Activated CD8-positive, alpha-beta T cell treated with anti-CD3 and anti-CD28 coated beads, Interleukin-2, amount 10 ng/mL, durations not matched to agents 7 days and 5 days (primary cell): ENCODE data around the gene TGFBR2. TPM values are rescaled to one million over a fixed set of nuclear protein-coding genes. Genes with fewer than 3 reads are reported as not detected.

Source experiments
- ATAC-seq: fragments of 150-1000 bp; cut with Tn5 transposase; one replicate; pipeline ENCODE4 v1.10.0; 2021; ENCODE audit warnings: moderate library complexity
- CTCF ChIA-PET: fragments of 350-600 bp; sonication (Branson Sonifier 250); formaldehyde crosslinking; loops from one replicate; lab custom pipeline; 2021; ENCODE audit warnings: antibody characterized with exemption; lab: Charles Lee
- POLR2A ChIA-PET: fragments of 350-600 bp; sonication (Branson Sonifier 250); formaldehyde crosslinking; loops from one replicate; lab custom pipeline; 2021; ENCODE audit warnings: antibody characterized with exemption; lab: Charles Lee
- DNase-seq: peaks from one replicate; pipeline ENCODE4 v3.0.0-alpha.2; 2020
- H3K27ac Mint-ChIP-seq: one replicate; pipeline ENCODE4 v1.8.0; 2021; ENCODE audit warnings: mild to moderate bottlenecking, mixed read lengths
- H3K27me3 Mint-ChIP-seq: one replicate; pipeline ENCODE4 v1.8.0; 2021; ENCODE audit warnings: low read depth, mixed read lengths
- H3K36me3 Mint-ChIP-seq: one replicate; pipeline ENCODE4 v1.8.0; 2021; ENCODE audit warnings: low read depth, mixed read lengths
- H3K4me1 Mint-ChIP-seq: one replicate; pipeline ENCODE4 v1.8.0; 2021; ENCODE audit warnings: low read depth, mixed read lengths
- H3K4me3 Mint-ChIP-seq: one replicate; pipeline ENCODE4 v1.8.0; 2021; ENCODE audit warnings: mild to moderate bottlenecking, mixed read lengths
- H3K9me3 Mint-ChIP-seq: one replicate; pipeline ENCODE4 v1.8.0; 2022; ENCODE audit warnings: mixed read lengths; ENCODE audit not compliant: insufficient read depth
- total RNA-seq, 2 experiments: library from RNA; stranded (reverse); gene quantifications; one replicate each; pipeline ENCODE4 v1.2.3, GENCODE V29; 2021

TGFBR2 gene
- total RNA-seq, 2 experiments from 2014 or later, result 62.7 to 64.5 TPM

DNA sequence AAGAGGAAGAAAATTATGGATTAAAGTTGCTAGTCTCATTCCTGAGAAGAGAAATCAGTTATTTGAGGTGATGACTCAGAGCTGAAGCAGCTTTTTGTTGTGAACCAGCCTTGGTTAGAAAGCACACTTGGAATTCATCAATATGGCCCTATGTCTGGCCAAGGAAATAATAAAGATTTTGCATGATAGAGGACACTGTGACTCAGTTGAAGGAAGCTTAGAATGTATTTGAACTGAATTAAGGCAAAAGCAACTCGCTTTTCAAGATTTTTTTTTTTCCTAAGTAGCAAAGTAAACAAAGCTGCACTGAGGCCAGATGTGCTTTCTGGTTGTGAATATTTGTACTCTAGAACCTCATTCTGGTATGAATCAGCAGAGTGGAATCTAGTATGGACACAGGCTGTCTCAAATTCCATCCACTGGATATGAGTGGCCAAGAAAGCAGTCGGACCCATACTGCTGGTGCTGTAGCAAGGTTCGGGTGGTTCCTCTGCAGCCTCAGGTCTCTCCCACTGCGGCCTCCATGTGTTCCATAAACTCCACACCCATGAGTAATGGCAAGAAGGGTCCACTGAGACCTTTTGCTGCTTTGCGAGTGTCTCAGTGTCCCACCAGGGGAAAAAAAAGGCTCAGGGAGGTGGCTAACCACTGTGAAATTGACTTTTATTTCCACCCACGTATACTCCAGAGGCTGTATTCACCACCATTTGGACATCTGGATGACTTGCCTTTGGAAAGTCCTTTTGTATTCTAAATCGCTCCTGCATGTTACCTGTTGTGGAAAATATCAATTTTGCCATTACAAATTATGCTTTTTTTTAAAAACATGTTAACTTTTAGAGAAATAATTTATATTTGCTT lies 53.1 kb downstream of the TGFBR2 start:
- no peak for ATAC-seq
- peak overlapping the region; percentile 45 for H3K4me3 Mint-ChIP-seq
- CTCF ChIA-PET, result interaction anchor here (0.6 to 4.1 kb wide), 14 partner anchors 8 to 340 kb away, joined by 3 to 18 read pairs (median 8); partner anchors contain the start of gene TGFBR2
- POLR2A ChIA-PET, result interaction anchor here (0.9 to 4.7 kb wide), 12 partner anchors 8 to 53 kb away, joined by 3 to 26 read pairs (median 6); partner anchors contain the start of gene TGFBR2
- no peak for DNase-seq
- H3K9me3 Mint-ChIP-seq, result no peaks in the 10 kb centered on the region
- H3K27ac Mint-ChIP-seq, result peak overlapping the region; percentile 93
- peaks cover 88% of the 10 kb centered on the region for H3K36me3 Mint-ChIP-seq
- no peaks in the 10 kb centered on the region for H3K27me3 Mint-ChIP-seq
- peaks cover 98% of the 10 kb centered on the region for H3K4me1 Mint-ChIP-seq

DNA sequence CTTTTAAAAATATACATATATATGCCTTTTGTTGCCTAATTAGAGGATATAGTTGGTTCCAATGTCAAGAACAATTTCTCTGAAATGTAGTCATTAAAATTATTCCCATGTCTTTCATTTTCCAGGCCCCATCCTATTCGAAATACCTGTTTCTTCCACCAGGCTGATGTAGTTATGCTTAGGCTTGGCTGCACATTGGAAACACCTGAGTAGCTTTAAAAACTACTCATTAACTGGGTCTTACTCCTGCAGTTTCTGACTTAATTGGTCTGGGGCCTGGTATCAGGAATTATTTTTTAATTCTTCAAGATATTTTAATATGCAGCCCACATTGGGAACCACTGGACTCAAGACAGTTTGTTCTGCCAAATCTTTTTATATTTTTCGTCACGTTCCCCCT lies 53.7 kb downstream of the TGFBR2 start:
- Mint-ChIP-seq H3K36me3 (peaks cover 87% of the 10 kb centered on the region), H3K4me1 (peaks cover 98% of the 10 kb centered on the region), H3K27ac (no peak overlapping the region), H3K9me3 (no peaks in the 10 kb centered on the region), H3K27me3 (no peaks in the 10 kb centered on the region), H3K4me3 (no peak overlapping the region)
- DNase-seq, result no peak
- ChIA-PET POLR2A (no interaction called here), CTCF (interaction anchor here (4.1 kb wide), 1 partner anchor 31 kb away, joined by 18 read pairs; no protein-coding TSS in a partner anchor)
- ATAC-seq, result no peak

DNA sequence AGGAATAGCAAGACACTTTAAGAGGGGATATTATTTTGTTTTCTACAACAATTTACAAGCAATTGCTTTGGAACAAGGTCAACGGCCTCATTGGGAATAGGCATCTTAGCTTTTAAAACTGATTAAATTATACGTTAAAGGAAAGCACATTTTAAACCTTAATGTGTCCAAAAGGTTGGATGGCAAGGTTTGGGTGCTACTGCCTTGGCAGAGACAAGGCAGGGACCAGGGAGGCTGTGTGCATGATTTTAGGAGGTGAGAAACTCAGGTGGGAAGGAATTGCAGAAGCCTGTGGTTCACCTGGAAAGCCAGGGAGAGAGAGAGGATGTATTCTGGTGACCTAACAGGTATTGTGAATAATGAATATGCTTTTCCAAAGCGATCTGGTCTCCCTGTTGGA lies 54.3 kb downstream of the TGFBR2 start:
- no peaks in the 10 kb centered on the region for H3K27me3 Mint-ChIP-seq
- CTCF ChIA-PET, result interaction anchor here (4.1 kb wide), 1 partner anchor 32 kb away, joined by 18 read pairs; no protein-coding TSS in a partner anchor
- DNase-seq (no peak), ATAC-seq (no peak)
- peak overlapping the region; percentile 33 for H3K27ac Mint-ChIP-seq
- POLR2A ChIA-PET, result no interaction called here
- no peaks in the 10 kb centered on the region for H3K9me3 Mint-ChIP-seq
- peak overlapping the region; percentile 51 for H3K4me3 Mint-ChIP-seq
- peaks cover 85% of the 10 kb centered on the region for H3K36me3 Mint-ChIP-seq
- peaks cover 98% of the 10 kb centered on the region for H3K4me1 Mint-ChIP-seq

DNA sequence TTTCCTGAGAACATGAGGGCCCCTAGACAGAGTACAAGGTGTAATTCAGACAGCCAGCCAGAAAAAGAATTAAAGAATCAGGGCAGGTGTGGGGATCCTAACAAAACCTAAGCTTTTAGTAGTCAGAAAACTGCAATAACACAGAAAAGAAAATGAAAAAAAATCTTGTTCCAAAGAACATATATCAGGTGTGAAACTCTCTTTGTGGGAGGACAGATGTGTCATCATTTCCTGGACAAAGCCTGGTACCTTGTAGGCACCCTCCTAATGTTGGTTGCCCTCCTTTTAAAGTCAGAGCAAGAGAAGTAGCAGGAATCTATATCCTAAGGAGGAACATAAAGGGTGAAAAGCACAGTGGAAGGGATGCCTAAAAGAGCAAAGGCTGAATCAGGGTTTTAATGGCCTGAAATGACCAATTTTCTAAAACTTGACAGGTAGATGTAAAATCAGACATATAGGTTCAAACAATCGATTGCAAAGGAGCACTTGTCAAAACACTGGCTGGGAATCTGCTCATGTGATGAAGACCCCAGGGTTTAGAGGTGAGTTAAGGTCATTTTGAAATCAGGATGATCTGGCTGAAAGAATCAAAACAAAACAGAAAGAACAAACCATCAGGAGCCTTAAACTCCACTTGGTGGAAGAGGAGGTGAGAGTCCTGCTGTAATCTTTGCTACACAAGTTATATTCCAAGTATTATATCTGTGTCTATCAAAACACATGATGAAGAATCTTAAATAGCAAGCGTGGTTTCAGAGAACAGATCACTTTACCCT lies 54.9 kb downstream of the TGFBR2 start:
- no peaks in the 10 kb centered on the region for H3K27me3 Mint-ChIP-seq
- POLR2A ChIA-PET, result no interaction called here
- CTCF ChIA-PET, result no interaction called here
- DNase-seq (no peak), ATAC-seq (peak; percentile 14)
- H3K36me3 Mint-ChIP-seq, result peaks cover 82% of the 10 kb centered on the region
- peaks cover 98% of the 10 kb centered on the region for H3K4me1 Mint-ChIP-seq
- peak overlapping the region; percentile 51 for H3K4me3 Mint-ChIP-seq
- H3K27ac Mint-ChIP-seq, result peak overlapping the region; percentile 33
- H3K9me3 Mint-ChIP-seq, result no peaks in the 10 kb centered on the region

DNA sequence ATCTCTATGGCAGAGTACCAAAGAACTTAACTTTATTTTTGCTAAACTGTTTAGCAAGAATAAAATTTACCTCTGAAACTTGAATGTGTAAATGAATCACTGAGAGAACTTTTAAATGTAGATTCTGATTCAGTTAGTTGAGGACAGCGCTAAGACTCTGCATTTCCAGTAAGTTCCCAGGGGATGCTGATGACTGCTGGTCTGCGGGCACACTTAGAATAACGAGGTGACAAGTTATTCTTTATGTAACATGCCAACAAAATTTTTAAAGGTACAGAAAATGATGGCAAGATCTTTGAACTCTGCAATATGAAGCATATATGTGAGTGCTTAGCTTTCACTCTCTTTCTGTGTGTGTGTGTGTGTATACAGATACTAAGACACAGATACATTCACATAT lies 56.4 kb downstream of the TGFBR2 start:
- no peaks in the 10 kb centered on the region for H3K9me3 Mint-ChIP-seq
- H3K27me3 Mint-ChIP-seq, result no peaks in the 10 kb centered on the region
- peaks cover 72% of the 10 kb centered on the region for H3K36me3 Mint-ChIP-seq
- ChIA-PET CTCF (interaction anchor here (0.7 to 2.2 kb wide), 3 partner anchors 7 to 469 kb away, joined by 3 to 11 read pairs (median 4); no protein-coding TSS in a partner anchor), POLR2A (interaction anchor here (1.4 kb wide), 1 partner anchor 22 kb away, joined by 3 read pairs; no protein-coding TSS in a partner anchor)
- peak overlapping the region; percentile 47 for H3K27ac Mint-ChIP-seq
- DNase-seq (no peak), ATAC-seq (no peak)
- no peak overlapping the region for H3K4me3 Mint-ChIP-seq
- peaks cover 94% of the 10 kb centered on the region for H3K4me1 Mint-ChIP-seq

DNA sequence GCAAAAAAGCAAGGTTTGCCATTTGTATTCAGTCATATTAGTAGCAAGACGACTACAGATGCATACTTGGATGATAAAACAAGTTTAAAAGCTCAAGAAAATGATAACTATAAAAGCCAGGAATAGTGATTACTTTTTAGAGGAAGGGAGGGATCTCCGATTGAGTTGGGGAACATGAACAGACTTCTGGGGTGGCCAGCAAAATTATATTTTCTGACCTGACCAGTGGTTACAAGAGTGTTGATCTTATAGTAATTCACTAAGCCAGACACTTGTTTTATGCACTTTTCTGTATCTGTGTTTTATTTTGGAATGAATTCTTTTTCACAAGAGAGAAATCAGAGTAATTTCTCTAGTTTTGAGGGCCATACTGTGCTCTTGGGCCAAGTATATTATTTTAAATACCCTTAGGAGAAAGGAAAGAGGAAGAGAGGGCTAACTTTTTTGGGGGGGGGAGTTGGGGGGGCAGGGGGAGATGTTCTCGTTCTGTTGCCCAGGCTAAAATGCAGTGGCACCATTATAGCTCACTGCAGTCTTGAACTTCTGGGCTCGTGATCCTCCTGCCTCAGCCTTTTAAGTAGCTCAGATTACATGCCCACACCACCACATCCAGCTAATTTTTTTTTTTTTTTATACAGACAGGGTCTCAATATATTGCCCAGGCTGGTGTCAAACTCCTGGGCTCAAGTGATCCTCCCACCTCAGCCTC lies 57.3 kb downstream of the TGFBR2 start:
- DNase-seq, result no peak
- peak overlapping the region; percentile 81 for H3K27ac Mint-ChIP-seq
- ChIA-PET CTCF (interaction anchor here (1.4 to 2.2 kb wide), 2 partner anchors 8 to 30 kb away, joined by 4 to 11 read pairs; no protein-coding TSS in a partner anchor), POLR2A (interaction anchor here (1.3 to 2.6 kb wide), 3 partner anchors 8 to 23 kb away, joined by 3 to 7 read pairs (median 5); no protein-coding TSS in a partner anchor)
- peak overlapping the region; percentile 44 for H3K4me3 Mint-ChIP-seq
- H3K27me3 Mint-ChIP-seq, result no peaks in the 10 kb centered on the region
- H3K9me3 Mint-ChIP-seq, result no peaks in the 10 kb centered on the region
- ATAC-seq, result no peak
- H3K4me1 Mint-ChIP-seq, result peaks cover 94% of the 10 kb centered on the region
- peaks cover 74% of the 10 kb centered on the region for H3K36me3 Mint-ChIP-seq

DNA sequence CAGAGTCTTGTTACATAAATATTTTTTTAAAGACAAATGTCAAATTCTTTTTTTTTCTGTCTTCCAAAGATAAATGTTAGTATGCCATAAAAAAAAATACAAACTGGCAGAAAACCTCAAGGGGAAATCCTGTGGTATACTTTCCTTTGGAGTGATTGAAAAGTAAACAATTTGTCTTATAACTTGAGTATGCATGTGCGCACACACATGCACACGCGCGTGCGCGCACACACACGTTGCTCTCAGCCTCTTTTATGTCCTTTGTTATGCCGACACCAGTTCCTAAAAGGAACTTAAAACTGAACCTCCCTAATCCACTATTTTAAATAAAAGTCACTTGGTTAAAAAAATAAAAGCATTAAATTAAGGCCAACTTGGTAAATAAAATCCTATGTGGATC lies 58.1 kb downstream of the TGFBR2 start:
- ChIA-PET CTCF (interaction anchor here (1.5 to 4.0 kb wide), 4 partner anchors 12 to 29 kb away, joined by 3 to 15 read pairs (median 8); no protein-coding TSS in a partner anchor), POLR2A (interaction anchor here (1.1 to 2.6 kb wide), 5 partner anchors 9 to 58 kb away, joined by 3 to 7 read pairs (median 5); partner anchors contain the start of gene TGFBR2)
- ATAC-seq, result no peak
- Mint-ChIP-seq H3K9me3 (no peaks in the 10 kb centered on the region), H3K27ac (peak overlapping the region; percentile 81), H3K4me3 (peak overlapping the region; percentile 44), H3K27me3 (no peaks in the 10 kb centered on the region), H3K4me1 (peaks cover 93% of the 10 kb centered on the region), H3K36me3 (peaks cover 75% of the 10 kb centered on the region)
- no peak for DNase-seq

DNA sequence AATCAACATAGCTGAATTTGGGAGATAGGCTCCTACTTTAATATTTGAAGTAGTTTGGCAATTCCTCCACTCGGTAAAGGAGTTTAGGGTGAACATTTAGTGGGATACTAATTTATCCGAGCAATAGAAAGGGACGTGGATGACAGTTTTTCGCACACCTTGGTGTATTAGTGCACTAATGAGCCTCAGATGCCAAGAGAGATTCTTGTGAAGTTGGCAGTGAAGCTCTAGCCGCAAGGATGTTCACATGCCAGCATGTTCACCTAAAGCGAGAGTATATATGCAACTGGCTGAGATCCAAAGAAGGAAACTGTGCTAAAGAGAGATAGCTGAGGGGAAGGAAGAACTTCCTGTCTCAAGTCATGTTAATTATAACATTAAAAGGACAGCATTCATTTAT lies 58.5 kb downstream of the TGFBR2 start:
- Mint-ChIP-seq H3K27me3 (no peaks in the 10 kb centered on the region), H3K4me1 (peaks cover 93% of the 10 kb centered on the region), H3K27ac (peak overlapping the region; percentile 81), H3K4me3 (peak overlapping the region; percentile 44), H3K36me3 (peaks cover 77% of the 10 kb centered on the region), H3K9me3 (no peaks in the 10 kb centered on the region)
- DNase-seq, result no peak
- peak; percentile 53 for ATAC-seq
- POLR2A ChIA-PET, result interaction anchor here (0.6 to 2.6 kb wide), 8 partner anchors 10 to 295 kb away, joined by 3 to 7 read pairs (median 4); partner anchors contain the start of gene TGFBR2
- CTCF ChIA-PET, result interaction anchor here (0.7 to 4.0 kb wide), 6 partner anchors 13 to 54 kb away, joined by 3 to 15 read pairs (median 4); no protein-coding TSS in a partner anchor

DNA sequence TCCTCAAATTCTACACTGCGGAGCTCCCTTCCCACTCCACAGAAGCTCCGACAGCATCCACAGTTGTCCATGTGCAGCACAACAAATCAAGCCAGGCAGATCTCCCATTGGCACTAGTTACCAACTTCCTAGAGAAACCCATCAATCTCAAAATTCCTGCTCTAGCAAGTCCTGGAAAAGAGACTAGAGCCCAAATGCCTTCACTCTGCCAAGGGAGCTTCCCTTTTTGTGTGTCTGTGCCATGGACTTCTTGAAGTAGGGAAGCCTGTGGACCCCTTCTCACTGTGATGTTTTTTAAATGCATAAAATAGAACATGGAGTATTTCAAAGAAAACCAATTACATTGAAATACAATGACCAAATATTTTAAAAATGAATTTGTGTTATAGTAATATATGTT lies 59.1 kb downstream of the TGFBR2 start:
- ATAC-seq (no peak), DNase-seq (no peak)
- POLR2A ChIA-PET, result interaction anchor here (0.6 to 2.6 kb wide), 9 partner anchors 10 to 296 kb away, joined by 3 to 8 read pairs (median 4); partner anchors contain the start of gene TGFBR2

DNA sequence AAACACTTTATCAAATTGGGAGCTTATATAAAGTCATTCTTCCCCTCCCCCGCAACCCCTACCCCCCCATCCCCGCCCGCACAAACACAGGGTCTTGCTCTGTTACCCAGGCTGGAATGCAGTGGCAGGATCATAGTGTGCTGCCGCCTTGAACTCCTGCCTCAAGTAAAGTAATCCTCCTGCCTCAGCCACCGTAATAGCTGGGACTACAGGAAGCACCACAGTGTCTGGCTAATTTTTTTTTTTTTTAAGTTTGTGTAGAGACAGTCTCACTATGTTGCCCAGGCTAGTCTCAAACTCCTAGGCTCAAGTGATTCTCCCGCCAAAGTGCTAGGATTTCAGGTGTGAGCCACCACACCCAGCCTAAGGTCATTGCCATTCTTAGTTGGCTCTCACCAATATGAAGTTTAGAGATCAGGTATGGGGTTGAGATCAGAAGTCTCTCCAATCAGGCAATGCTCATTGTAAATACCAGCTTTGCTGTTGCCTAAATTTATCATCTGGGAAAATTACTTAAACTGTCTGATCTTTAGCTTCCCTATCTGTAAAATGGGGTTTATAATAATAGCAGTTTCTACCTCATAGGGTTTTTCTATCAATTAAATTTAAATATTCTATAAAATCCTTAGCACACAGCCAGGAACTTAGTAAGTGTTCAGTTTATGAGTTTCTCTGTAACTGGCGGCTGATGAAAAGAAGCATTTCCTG lies 60.3 kb downstream of the TGFBR2 start:
- no peak for DNase-seq
- peaks cover 94% of the 10 kb centered on the region for H3K4me1 Mint-ChIP-seq

More for the DNA sequence above, 59.1 kb downstream of the TGFBR2 start:
- peaks cover 94% of the 10 kb centered on the region for H3K4me1 Mint-ChIP-seq
- peak overlapping the region; percentile 23 for H3K4me3 Mint-ChIP-seq
- peak overlapping the region; percentile 81 for H3K27ac Mint-ChIP-seq
- peaks cover 80% of the 10 kb centered on the region for H3K36me3 Mint-ChIP-seq
- H3K9me3 Mint-ChIP-seq, result no peaks in the 10 kb centered on the region
- CTCF ChIA-PET, result interaction anchor here (0.7 to 4.0 kb wide), 8 partner anchors 12 to 54 kb away, joined by 3 to 15 read pairs (median 4); no protein-coding TSS in a partner anchor
- H3K27me3 Mint-ChIP-seq, result no peaks in the 10 kb centered on the region

More for the DNA sequence above, 60.3 kb downstream of the TGFBR2 start:
- CTCF ChIA-PET, result interaction anchor here (0.6 to 4.0 kb wide), 12 partner anchors 8 to 347 kb away, joined by 3 to 15 read pairs (median 4); partner anchors contain the start of gene TGFBR2
- peak overlapping the region; percentile 51 for H3K4me3 Mint-ChIP-seq
- H3K27ac Mint-ChIP-seq, result peak overlapping the region; percentile 92
- H3K9me3 Mint-ChIP-seq, result no peaks in the 10 kb centered on the region
- POLR2A ChIA-PET, result interaction anchor here (0.8 to 2.0 kb wide), 9 partner anchors 8 to 866 kb away, joined by 3 to 17 read pairs (median 4); partner anchors contain the start of genes STT3B and TGFBR2
- no peaks in the 10 kb centered on the region for H3K27me3 Mint-ChIP-seq
- peaks cover 80% of the 10 kb centered on the region for H3K36me3 Mint-ChIP-seq
- peak; percentile 43 for ATAC-seq
